Measurements from ENCODE around the gene KCNMA1.

Gene KCNMA1

DNA sequence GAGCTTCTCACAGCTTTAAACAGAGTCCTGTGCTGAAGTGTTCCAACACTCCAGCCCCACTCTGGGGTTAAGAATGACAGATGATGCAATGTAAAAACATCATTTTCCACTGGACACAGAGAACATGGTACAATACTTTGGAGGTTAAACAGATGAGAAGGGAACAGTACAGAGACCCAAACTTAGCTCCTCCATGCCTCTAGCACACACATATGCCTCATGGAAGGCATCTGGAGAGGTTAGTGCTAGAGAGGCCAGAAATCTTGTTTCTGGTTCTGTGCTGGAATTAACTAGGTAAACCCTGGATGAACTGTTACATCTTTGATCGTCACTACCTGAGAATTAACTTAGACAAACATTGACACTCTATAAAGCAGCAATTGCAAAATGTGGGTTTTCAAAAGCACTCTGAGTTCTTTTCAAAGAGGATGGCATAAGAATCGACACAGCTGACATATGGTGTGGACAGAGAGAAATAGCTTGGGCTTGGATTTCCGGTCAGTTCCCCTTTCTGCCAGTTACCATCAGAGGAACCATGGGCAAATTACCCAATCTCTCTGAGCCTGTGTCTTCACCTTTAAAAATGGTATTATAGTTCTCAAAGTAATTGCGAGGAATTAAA is 81.9 kb downstream of the KCNMA1 start:
- H3K4me3 ChIP-seq (ENCODE audit: low read depth, low read length): no peak overlapping the region
- TF ChIP-seq, protein P1, sequence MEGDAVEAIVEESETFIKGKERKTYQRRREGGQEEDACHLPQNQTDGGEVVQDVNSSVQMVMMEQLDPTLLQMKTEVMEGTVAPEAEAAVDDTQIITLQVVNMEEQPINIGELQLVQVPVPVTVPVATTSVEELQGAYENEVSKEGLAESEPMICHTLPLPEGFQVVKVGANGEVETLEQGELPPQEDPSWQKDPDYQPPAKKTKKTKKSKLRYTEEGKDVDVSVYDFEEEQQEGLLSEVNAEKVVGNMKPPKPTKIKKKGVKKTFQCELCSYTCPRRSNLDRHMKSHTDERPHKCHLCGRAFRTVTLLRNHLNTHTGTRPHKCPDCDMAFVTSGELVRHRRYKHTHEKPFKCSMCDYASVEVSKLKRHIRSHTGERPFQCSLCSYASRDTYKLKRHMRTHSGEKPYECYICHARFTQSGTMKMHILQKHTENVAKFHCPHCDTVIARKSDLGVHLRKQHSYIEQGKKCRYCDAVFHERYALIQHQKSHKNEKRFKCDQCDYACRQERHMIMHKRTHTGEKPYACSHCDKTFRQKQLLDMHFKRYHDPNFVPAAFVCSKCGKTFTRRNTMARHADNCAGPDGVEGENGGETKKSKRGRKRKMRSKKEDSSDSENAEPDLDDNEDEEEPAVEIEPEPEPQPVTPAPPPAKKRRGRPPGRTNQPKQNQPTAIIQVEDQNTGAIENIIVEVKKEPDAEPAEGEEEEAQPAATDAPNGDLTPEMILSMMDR (IDR thresholded peaks at IDR 0.05; ENCODE audit: insufficient read depth, low read depth, low read length, missing control alignments): no peak
- DNase-seq (ENCODE audit: low read depth): no peak

DNA sequence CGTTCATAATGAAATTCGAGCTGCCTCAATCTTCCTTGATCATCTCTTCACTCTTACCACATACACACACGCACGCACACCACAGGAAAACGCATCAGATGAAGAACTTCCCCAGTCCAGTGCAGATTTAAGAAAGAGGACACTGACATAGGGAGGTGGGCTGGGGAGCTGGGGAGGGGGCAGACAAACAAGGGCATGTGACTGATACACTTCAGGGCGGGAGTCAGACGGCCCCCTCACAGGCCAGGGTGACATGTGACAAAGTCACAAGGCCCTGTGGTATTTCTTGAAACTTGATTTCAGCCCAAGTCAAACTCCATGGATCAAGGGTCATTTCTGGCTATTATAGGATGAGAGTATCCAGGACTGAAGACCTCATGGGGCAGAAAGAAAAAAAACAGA is 82.6 kb downstream of the KCNMA1 start:
- no peak for DNase-seq (ENCODE audit: low read depth)
- H3K4me3 ChIP-seq (ENCODE audit: low read depth, low read length): no peak overlapping the region
- TF ChIP-seq, protein P1 (IDR thresholded peaks at IDR 0.05; ENCODE audit: insufficient read depth, low read depth, low read length, missing control alignments): no peak

DNA sequence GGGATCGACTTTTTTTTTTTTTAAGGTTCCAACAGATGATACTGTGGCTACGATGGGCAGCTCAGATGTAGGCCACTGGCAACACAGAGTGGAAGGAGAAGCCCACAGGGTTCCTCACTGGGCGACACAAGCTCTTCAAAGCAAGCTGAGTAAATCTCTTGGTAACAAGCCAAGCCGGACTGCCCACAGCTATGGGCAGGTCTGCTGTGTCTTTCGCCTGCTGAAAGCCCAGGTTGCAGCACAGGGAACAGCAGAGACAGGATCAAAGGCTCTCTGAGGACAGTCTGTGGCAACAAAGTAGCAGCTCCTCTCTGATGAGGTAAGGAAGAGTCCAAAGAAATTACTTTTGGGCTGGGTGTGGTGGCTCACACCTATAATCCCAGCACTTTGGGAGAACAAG is 83.6 kb downstream of the KCNMA1 start:
- TF ChIP-seq, protein P1 (IDR thresholded peaks at IDR 0.05; ENCODE audit: insufficient read depth, low read depth, low read length, missing control alignments): no peak
- no peak for DNase-seq (ENCODE audit: low read depth)
- no peak overlapping the region for H3K4me3 ChIP-seq (ENCODE audit: low read depth, low read length)

DNA sequence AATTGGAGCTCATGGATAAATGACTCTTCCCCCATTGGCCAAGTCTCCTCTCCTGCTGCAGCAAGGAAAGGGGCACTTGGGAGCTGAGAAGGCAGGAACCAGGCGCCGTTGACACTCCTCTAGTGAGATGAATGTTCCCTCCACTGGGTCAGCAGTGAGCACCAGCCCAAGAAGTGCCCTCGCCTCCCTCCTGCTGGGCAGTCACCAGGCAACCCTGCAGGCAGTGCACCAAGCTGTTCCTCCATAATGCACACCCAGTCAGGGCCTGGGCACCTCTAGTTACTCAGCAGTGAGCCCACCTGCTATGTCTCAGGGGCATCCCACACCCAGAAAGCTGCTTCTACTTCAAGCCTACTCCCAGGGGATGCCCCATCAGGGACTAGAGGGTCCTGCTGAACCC is 84.3 kb downstream of the KCNMA1 start:
- no peak overlapping the region for H3K4me3 ChIP-seq (ENCODE audit: low read depth, low read length)
- TF ChIP-seq, protein P1 (IDR thresholded peaks at IDR 0.05; ENCODE audit: insufficient read depth, low read depth, low read length, missing control alignments): no peak
- no peak for DNase-seq (ENCODE audit: low read depth)

DNA sequence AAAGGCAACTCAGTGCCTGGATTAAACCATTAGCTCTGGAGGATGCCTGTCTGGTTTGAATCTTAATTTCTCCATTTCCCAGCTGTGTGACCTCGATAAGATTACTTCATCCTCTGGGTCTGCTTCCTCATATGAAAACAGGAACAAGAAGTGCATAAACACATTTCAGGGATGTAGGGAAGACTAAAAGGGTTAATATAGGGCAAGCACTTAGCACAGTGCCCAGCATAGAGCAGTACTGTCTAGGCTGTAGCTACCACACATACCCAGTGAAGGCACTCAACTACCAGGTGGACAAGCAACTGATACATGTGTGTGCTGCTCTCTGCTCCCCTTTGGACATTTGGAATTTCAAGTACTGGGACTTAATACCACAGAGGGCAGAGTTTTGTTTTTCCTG is 85.4 kb downstream of the KCNMA1 start:
- TF ChIP-seq, protein P1 (IDR thresholded peaks at IDR 0.05; ENCODE audit: insufficient read depth, low read depth, low read length, missing control alignments): no peak
- no peak for DNase-seq (ENCODE audit: low read depth)
- H3K4me3 ChIP-seq (ENCODE audit: low read depth, low read length): no peak overlapping the region

DNA sequence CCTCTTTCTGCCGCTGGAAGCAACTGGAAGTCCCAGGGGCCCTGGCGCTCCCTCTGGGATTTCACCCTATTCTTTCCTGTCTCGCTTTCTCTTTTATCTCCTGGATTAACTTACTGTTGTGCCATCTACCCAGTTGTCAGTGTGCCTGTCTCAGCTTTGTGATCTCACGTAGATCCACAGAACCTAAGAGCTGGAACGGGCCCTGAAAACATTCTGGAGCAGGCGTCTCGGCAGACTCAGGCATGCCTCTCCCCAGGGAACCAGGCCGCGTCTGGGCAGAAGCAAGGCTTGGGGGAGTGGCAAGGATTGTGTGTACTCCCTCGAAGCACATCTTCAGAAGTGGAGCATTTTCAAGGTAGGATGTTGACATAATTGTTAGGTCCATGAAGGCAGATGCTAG is 87.2 kb downstream of the KCNMA1 start:
- TF ChIP-seq, protein P1 (IDR thresholded peaks at IDR 0.05; ENCODE audit: insufficient read depth, low read depth, low read length, missing control alignments): no peak
- no peak for DNase-seq (ENCODE audit: low read depth)
- no peak overlapping the region for H3K4me3 ChIP-seq (ENCODE audit: low read depth, low read length)

DNA sequence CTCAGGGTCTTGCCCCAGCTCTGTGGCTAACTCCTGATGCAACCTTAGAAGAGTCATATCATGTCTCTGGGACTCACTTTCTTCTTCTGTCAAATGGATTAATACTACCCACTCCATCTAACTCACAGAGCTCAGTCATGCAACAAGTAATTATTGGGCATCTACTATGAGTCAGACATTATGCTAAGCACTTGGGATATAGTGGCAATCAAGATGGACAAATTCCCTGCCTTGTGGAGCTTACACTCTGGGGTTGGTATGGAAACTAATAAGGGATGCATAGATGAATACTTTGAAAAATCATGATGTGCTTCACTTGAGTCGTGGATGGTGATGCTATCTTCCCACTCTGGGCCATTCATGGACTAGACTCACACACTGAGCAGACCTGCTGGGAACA is 88.9 kb downstream of the KCNMA1 start:
- H3K4me3 ChIP-seq (ENCODE audit: low read depth, low read length): no peak overlapping the region
- DNase-seq (ENCODE audit: low read depth): no peak
- TF ChIP-seq, protein P1 (IDR thresholded peaks at IDR 0.05; ENCODE audit: insufficient read depth, low read depth, low read length, missing control alignments): no peak

Measured in GM12865 (cell line).